GM13977 (cell line): Measurements from ENCODE around the gene SRRM3.

Source experiments
- DNase-seq: peaks from one replicate; pipeline ENCODE4 v3.0.0; 2012; ENCODE audit warnings: low spot score
- CTCF ChIP-seq: IDR thresholded peaks from 2 replicates; pipeline ENCODE4 v1.5.1; 2012; ENCODE audit warnings: mild to moderate bottlenecking, control low read depth; ENCODE audit not compliant: insufficient read depth; ENCODE audit errors: extremely low read depth, missing control alignments
- in situ Hi-C: fragments of 300-500 bp; cut with MboI; formaldehyde crosslinking; loops from one replicate; pipeline ENCODE4 v1.12.0; 2022; ENCODE audit warnings: low sequenced_read_pairs, low pct_unique_long_range_greater_than_20kb, mixed read lengths, inconsistent platforms; ENCODE audit not compliant: unreplicated experiment

SRRM3 gene

GRCh38 chr7:76182225-76182960 lies 19.3 kb upstream of the SRRM3 start:
- in situ Hi-C loops = no loop called here
- no peak for DNase-seq

GRCh38 chr7:76185187-76185896 lies 16.4 kb upstream of the SRRM3 start:
- TF ChIP-seq CTCF = no peak
- DNase-seq = no peak
- in situ Hi-C loops = no loop called here

More at GRCh38 chr7:76182225-76182960, 19.3 kb upstream of the SRRM3 start:
- no peak for TF ChIP-seq CTCF

GRCh38 chr7:76187272-76187671 lies 14.4 kb upstream of the SRRM3 start:
- TF ChIP-seq CTCF = no peak
- in situ Hi-C loops = no loop called here
- no peak for DNase-seq

GRCh38 chr7:76189276-76189675 lies 12.4 kb upstream of the SRRM3 start:
- TF ChIP-seq CTCF = no peak
- DNase-seq = no peak
- in situ Hi-C loops = no loop called here

- no peak for DNase-seq
- no peak for TF ChIP-seq CTCF
- in situ Hi-C loops = no loop called here
Measured at GRCh38 chr7:76191783-76192240, 9.9 kb upstream of the SRRM3 start.

GRCh38 chr7:76193466-76193865 lies 8.2 kb upstream of the SRRM3 start:
- no peak for DNase-seq
- TF ChIP-seq CTCF = no peak
- in situ Hi-C loops = no loop called here
